IMR-90 (cell line): ENCODE data around the gene LRRC19. TPM values are rescaled to one million over a fixed set of nuclear protein-coding genes. Genes with fewer than 3 reads are reported as not detected.

Experiments used
- ATAC-seq: fragments of 200-7000 bp; cut with Tn5 transposase; 2 replicates; pipeline ENCODE4 v1.9.1; 2020; ENCODE audit warnings: low read depth, mild to moderate bottlenecking, moderate library complexity
- BruUV-seq: library from RNA; stranded (reverse); fragments of 400-500 nt; replicated peaks from 2 replicates; lab custom pipeline; 2021; lab: Mats Ljungman, UMichigan
- CTCF ChIA-PET: fragments of 300-600 bp; formaldehyde crosslinking; extraction: SDS; loops from one replicate; lab custom pipeline; 2021; ENCODE audit warnings: antibody characterized with exemption; lab: Yijun Ruan, JAX
- POLR2A ChIA-PET: fragments of 300-600 bp; sonication (Branson Sonifier 250); formaldehyde crosslinking; loops from one replicate; lab custom pipeline; 2022; ENCODE audit warnings: antibody characterized with exemption; ENCODE audit not compliant: unreplicated experiment; lab: Charles Lee
- DNase-seq: peaks from one replicate; pipeline ENCODE4 v3.0.0; 2013
- H2AFZ ChIP-seq: replicated peaks from 2 replicates; pipeline ENCODE3; 2013; ENCODE audit warnings: low read length, mild to moderate bottlenecking; ENCODE audit not compliant: poor library complexity
- H2AK5ac ChIP-seq: 2 replicates; pipeline ENCODE4 v1.6.1; 2013; ENCODE audit warnings: low read depth, low read length, inconsistent platforms
- H2AK9ac ChIP-seq: replicated peaks from 2 replicates; pipeline ENCODE3; 2013; ENCODE audit warnings: mild to moderate bottlenecking, low read depth, low read length, moderate library complexity; ENCODE audit not compliant: poor library complexity
- H2BK120ac ChIP-seq: 2 replicates; pipeline ENCODE4 v1.6.1; 2013; ENCODE audit warnings: low read depth, low read length, inconsistent platforms
- H2BK15ac ChIP-seq: 3 replicates; pipeline ENCODE4 v1.6.1; 2013; ENCODE audit warnings: low read depth, low read length, inconsistent platforms
- H2BK20ac ChIP-seq: 2 replicates; pipeline ENCODE4 v1.6.1; 2013; ENCODE audit warnings: low read depth, mild to moderate bottlenecking, inconsistent platforms, low read length, moderate library complexity
- H2BK5ac ChIP-seq: 2 replicates; pipeline ENCODE4 v1.6.1; 2013; ENCODE audit warnings: mild to moderate bottlenecking, low read depth, low read length, inconsistent platforms; ENCODE audit not compliant: poor library complexity, severe bottlenecking
- H3K14ac ChIP-seq: replicated peaks from 2 replicates; pipeline ENCODE4 v1.6.1; 2013; ENCODE audit warnings: low read depth, low read length, inconsistent platforms
- H3K18ac ChIP-seq: 2 replicates; pipeline ENCODE4 v1.6.1; 2013; ENCODE audit warnings: low read depth, low read length, control low read depth
- H3K23ac ChIP-seq: 2 replicates; pipeline ENCODE4 v1.6.1; 2013; ENCODE audit warnings: low read depth, low read length, inconsistent platforms
- H3K27ac ChIP-seq: 2 replicates; pipeline ENCODE4 v1.5.1; 2013; ENCODE audit warnings: mild to moderate bottlenecking, control low read depth, low read length; ENCODE audit not compliant: insufficient read depth
- H3K27me3 ChIP-seq: 2 replicates; pipeline ENCODE4 v1.6.1; 2013; ENCODE audit warnings: low read length; ENCODE audit not compliant: control insufficient read depth, insufficient read depth
- H3K36me3 ChIP-seq: 2 replicates; pipeline ENCODE4 v1.6.1; 2013; ENCODE audit warnings: low read length, mixed read lengths; ENCODE audit not compliant: control insufficient read depth, insufficient read depth
- H3K4ac ChIP-seq: 2 replicates; pipeline ENCODE4 v1.6.1; 2013; ENCODE audit warnings: low read depth, low read length, inconsistent platforms
- H3K4me1 ChIP-seq: 2 replicates; pipeline ENCODE4 v1.6.1; 2013; ENCODE audit warnings: low read length, mixed read lengths; ENCODE audit not compliant: control insufficient read depth, insufficient read depth
- H3K4me2 ChIP-seq: 2 replicates; pipeline ENCODE4 v1.6.1; 2013; ENCODE audit warnings: low read depth, mild to moderate bottlenecking, control low read depth, low read length, moderate library complexity
- H3K4me3 ChIP-seq: 2 replicates; pipeline ENCODE4 v1.5.1; 2013; ENCODE audit warnings: low read depth, mild to moderate bottlenecking, control low read depth, low read length, moderate library complexity; ENCODE audit not compliant: insufficient read depth
- H3K56ac ChIP-seq: 2 replicates; pipeline ENCODE4 v1.6.1; 2013; ENCODE audit warnings: low read length, inconsistent platforms; ENCODE audit not compliant: insufficient read depth; ENCODE audit errors: extremely low read depth
- H3K79me1 ChIP-seq, 2 experiments: 2 replicates each; pipeline ENCODE4 v1.6.1; 2013; ENCODE audit warnings: low read length in 2 of 2, inconsistent platforms in 1 of 2, low read depth in 1 of 2
- H3K9ac ChIP-seq: 2 replicates; pipeline ENCODE4 v1.6.1; 2013; ENCODE audit warnings: low read depth, low read length, control low read depth
- H3K9me1 ChIP-seq: 2 replicates; pipeline ENCODE4 v1.6.1; 2013; ENCODE audit warnings: low read length, inconsistent platforms; ENCODE audit not compliant: insufficient read depth
- H3K9me3 ChIP-seq: 2 replicates; pipeline ENCODE4 v1.6.1; 2013; ENCODE audit warnings: low read length; ENCODE audit not compliant: control insufficient read depth, insufficient read depth
- H4K20me1 ChIP-seq: 2 replicates; pipeline ENCODE4 v1.6.1; 2013; ENCODE audit warnings: low read length, inconsistent platforms; ENCODE audit not compliant: insufficient read depth
- H4K5ac ChIP-seq: 2 replicates; pipeline ENCODE4 v1.6.1; 2013; ENCODE audit warnings: mild to moderate bottlenecking, low read depth, low read length, control low read depth
- H4K8ac ChIP-seq, 2 experiments: 2 replicates each; pipeline ENCODE4 v1.6.1; 2013; ENCODE audit warnings: low read depth in 2 of 2, low read length in 2 of 2, control low read depth in 1 of 2, inconsistent platforms in 1 of 2
- H4K91ac ChIP-seq: 2 replicates; pipeline ENCODE4 v1.6.1; 2013; ENCODE audit warnings: low read depth, low read length, inconsistent platforms; ENCODE audit not compliant: insufficient read depth
- FOS ChIP-seq: fragments of 150-350 bp; IDR thresholded peaks from 2 replicates; pipeline ENCODE4 v1.6.1; 2016; ENCODE audit warnings: low read depth, low read length
- MAFK ChIP-seq: IDR thresholded peaks from 2 replicates; pipeline ENCODE4 v1.6.1; 2012; ENCODE audit warnings: low read depth, low read length, improper control_type of control experiment
- RAD21 ChIP-seq: IDR thresholded peaks from 2 replicates; pipeline ENCODE4 v1.6.1; 2012; ENCODE audit warnings: low read length, improper control_type of control experiment
- SMC3 ChIP-seq: fragments of 150-350 bp; IDR thresholded peaks from 2 replicates; pipeline ENCODE4 v1.6.1; 2016; ENCODE audit warnings: low read depth, mild to moderate bottlenecking, antibody characterized with exemption, low read length, moderate library complexity
- USF2 ChIP-seq: fragments of 150-350 bp; IDR thresholded peaks from 2 replicates; pipeline ENCODE4 v1.6.1; 2017; ENCODE audit warnings: mild to moderate bottlenecking, antibody characterized with exemption, low read length, low read depth
- WGBS, 2 experiments: methylation state at CpG; one replicate each; pipeline versions ENCODE4 v1.1.5 to v1.1.7; 2013; ENCODE audit warnings: missing lambda C conversion rate in 2 of 2; ENCODE audit not compliant: insufficient read length in 1 of 2; ENCODE audit errors: extremely low coverage in 2 of 2; 5-methylcytosine and 5-hydroxymethylcytosine counted together
- dilution Hi-C: fragments of 300-500 bp; cut with HindIII; formaldehyde crosslinking; loops from one replicate; pipeline ENCODE4 v1.14.3; 2018; ENCODE audit warnings: low sequenced_read_pairs; ENCODE audit not compliant: unreplicated experiment
- in situ Hi-C: fragments of 300-500 bp; cut with MboI; formaldehyde crosslinking; loops from 3 replicates; pipeline ENCODE4 v1.14.3; 2019; ENCODE audit warnings: low sequenced_read_pairs, inconsistent platforms, mixed read lengths
- intact Hi-C: fragments of 100-400 bp; cut with micrococcal nuclease; formaldehyde crosslinking; loops from 2 replicates; pipeline ENCODE4 v1.10.0; 2022
- polyA plus RNA-seq, 3 experiments: library from polyadenylated mRNA; depleted of rRNA; stranded (reverse); fragments of >200 nt; gene quantifications; 2 replicates each; pipeline ENCODE4 v1.2.3, GENCODE V29; 2012; ENCODE audit warnings: low replicate concordance in 1 of 3
- total RNA-seq: library from RNA; depleted of rRNA; stranded (reverse); fragments of >200 nt; gene quantifications from 2 replicates; pipeline ENCODE4 v1.2.3, GENCODE V29; 2012
- TF ChIP-seq, protein P1 (sequence below): conservative IDR thresholded peaks from 2 replicates; pipeline ENCODE4 v1.5.1; 2012; ENCODE audit warnings: mild to moderate bottlenecking, low read depth, low read length, improper control_type of control experiment

LRRC19 gene
- total and polyA plus RNA-seq, 2 of the 4 experiments (the other 2 are of a cell fraction) = not detected

DNA sequence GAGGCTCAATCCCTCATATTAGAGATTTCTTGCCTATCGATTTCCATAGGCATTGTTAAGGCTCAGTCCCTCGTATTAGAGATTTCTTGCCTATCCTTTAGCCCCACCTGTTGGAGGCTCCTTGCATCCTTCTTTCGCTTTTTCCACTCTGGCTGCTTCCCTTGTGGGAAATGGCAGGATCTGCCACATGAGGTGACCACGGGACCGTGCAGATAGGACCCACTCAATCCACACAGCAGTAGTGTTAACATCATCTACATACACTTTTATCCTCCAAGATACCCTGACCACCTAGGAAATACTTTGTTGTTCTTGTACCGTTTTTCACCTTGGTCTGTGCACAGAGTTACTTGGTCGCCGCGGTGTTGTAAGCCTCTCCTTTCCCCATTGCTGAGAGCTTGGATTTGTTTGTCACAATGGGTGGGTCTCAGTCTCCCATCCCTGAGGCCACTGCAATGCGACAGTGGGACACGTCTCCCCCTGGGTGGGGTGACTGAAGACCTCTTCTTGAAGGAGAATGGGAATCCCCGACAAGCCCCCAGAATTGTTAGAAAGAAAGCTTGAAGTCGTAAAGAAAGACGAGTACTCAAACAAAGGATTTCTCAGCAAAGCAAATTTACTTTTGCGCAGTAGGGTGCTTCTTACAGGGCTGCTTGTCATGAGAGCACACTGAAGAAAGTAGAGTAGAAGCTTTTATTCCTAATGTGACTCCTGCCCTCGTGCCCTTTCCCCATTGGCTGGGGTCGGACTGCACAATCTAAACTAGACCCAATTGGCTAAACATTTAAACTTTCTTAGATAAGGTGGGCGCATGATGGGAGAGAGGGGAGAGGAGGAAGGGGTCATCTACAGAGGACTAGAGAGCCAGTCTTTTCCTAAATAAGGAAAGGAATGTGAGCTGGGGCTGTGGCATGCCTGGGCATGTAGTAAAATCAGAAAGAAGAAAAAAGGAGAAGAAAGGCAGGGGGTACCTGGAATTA lies 29.5 kb downstream of the LRRC19 start:
- ChIA-PET POLR2A (no interaction called here), CTCF (interaction anchor here (1.4 kb wide), 1 partner anchor 9 kb away, joined by 4 read pairs; no protein-coding TSS in a partner anchor)
- H2BK20ac ChIP-seq = peak overlapping the region; percentile 91
- BruUV-seq = no TSS peak
- peak overlapping the region; percentile 78 for H2AK5ac ChIP-seq
- dilution Hi-C loops = no loop called here
- in situ Hi-C loops = loop anchor here (25.0 kb wide), 1 partner anchor 239 kb away; no protein-coding TSS in a partner anchor
- no peaks in the 10 kb centered on the region for H3K27me3 ChIP-seq
- no peaks in the 10 kb centered on the region for H3K9me3 ChIP-seq
- H2AK9ac ChIP-seq = peak overlapping the region; percentile 89
- peak overlapping the region; percentile 96 for H3K18ac ChIP-seq
- intact Hi-C loops = loop anchor here (5.0 kb wide), 1 partner anchor 229 kb away; no protein-coding TSS in a partner anchor
- H3K9me1 ChIP-seq = no peaks in the 10 kb centered on the region
- TF ChIP-seq, protein P1, sequence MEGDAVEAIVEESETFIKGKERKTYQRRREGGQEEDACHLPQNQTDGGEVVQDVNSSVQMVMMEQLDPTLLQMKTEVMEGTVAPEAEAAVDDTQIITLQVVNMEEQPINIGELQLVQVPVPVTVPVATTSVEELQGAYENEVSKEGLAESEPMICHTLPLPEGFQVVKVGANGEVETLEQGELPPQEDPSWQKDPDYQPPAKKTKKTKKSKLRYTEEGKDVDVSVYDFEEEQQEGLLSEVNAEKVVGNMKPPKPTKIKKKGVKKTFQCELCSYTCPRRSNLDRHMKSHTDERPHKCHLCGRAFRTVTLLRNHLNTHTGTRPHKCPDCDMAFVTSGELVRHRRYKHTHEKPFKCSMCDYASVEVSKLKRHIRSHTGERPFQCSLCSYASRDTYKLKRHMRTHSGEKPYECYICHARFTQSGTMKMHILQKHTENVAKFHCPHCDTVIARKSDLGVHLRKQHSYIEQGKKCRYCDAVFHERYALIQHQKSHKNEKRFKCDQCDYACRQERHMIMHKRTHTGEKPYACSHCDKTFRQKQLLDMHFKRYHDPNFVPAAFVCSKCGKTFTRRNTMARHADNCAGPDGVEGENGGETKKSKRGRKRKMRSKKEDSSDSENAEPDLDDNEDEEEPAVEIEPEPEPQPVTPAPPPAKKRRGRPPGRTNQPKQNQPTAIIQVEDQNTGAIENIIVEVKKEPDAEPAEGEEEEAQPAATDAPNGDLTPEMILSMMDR = peak; percentile 46
- TF ChIP-seq USF2 (no peak), FOS (no peak), MAFK (no peak), SMC3 (peak; percentile 22; the same call in 1 of the 2 replicates), RAD21 (peak; percentile 61)
- H3K9ac ChIP-seq = no peak overlapping the region
- H4K5ac ChIP-seq = peak overlapping the region; percentile 97
- peak overlapping the region; percentile 86 for H3K23ac ChIP-seq
- DNase-seq (peak; percentile 46), ATAC-seq (peak; percentile 66)
- H2BK120ac ChIP-seq = peak overlapping the region; percentile 95
- H2BK5ac ChIP-seq = peak overlapping the region; percentile 92
- H3K4me2 ChIP-seq = no peak overlapping the region
- H3K27ac ChIP-seq = peak overlapping the region; percentile 79; the same call in 1 of the 2 replicates
- peaks cover 6 to 17% of the 10 kb centered on the region in 2 experiments; a peak in 1 of 4 replicates for H3K79me1 ChIP-seq
- peak overlapping the region; percentile 88 for H4K91ac ChIP-seq
- WGBS, 2 experiments = 100% methylated on average over 6 of the region's 18 CpGs; no CpG with 5 or more reads in 1 of the 2 experiments
- peak overlapping the region; percentile 80 for H3K4ac ChIP-seq
- H3K14ac ChIP-seq = peak overlapping the region; percentile 71
- H2AFZ ChIP-seq = peak overlapping the region; percentile 74
- H4K8ac ChIP-seq = peak overlapping the region; percentile 89 to 98
- no peak overlapping the region for H3K4me3 ChIP-seq
- H3K4me1 ChIP-seq = peaks cover 2% of the 10 kb centered on the region; the same call in 1 of the 2 replicates
- peak overlapping the region; percentile 19; the same call in 1 of the 2 replicates for H3K56ac ChIP-seq
- peaks cover 3% of the 10 kb centered on the region for H3K36me3 ChIP-seq
- H2BK15ac ChIP-seq = peak overlapping the region; percentile 70; the same call in 2 of the 3 replicates
- no peaks in the 10 kb centered on the region for H4K20me1 ChIP-seq
